ENCODE data around the gene BTBD16. TPM values are rescaled to one million over a fixed set of nuclear protein-coding genes. Genes with fewer than 3 reads are reported as not detected.

The BTBD16 gene
- polyA plus RNA-seq, 1 donor: 0.79 TPM

- DNase-seq: no peak
- Histone ChIP-seq H3K27me3 (ENCODE audit: control insufficient read depth, insufficient read depth, low read length) (no peaks in the 10 kb centered on the region), H3K4me1 (ENCODE audit: control insufficient read depth, insufficient read depth, low read length) (no peaks in the 10 kb centered on the region), H3K27ac (ENCODE audit: low read length) (no peak overlapping the region), H3K4me3 (ENCODE audit: low read length) (no peak overlapping the region), H3K36me3 (ENCODE audit: control insufficient read depth, insufficient read depth, low read length) (peaks cover 35% of the 10 kb centered on the region), H3K9me3 (ENCODE audit: control insufficient read depth, low read depth, low read length) (no peaks in the 10 kb centered on the region)
- WGBS (ENCODE audit: insufficient coverage, low lambda C conversion rate): 100% methylated on average over 1 of the region's 3 CpGs
These were observed 14.1 kb upstream of the BTBD16 start for GRCh38 chr10:122257041-122257440.

DNA sequence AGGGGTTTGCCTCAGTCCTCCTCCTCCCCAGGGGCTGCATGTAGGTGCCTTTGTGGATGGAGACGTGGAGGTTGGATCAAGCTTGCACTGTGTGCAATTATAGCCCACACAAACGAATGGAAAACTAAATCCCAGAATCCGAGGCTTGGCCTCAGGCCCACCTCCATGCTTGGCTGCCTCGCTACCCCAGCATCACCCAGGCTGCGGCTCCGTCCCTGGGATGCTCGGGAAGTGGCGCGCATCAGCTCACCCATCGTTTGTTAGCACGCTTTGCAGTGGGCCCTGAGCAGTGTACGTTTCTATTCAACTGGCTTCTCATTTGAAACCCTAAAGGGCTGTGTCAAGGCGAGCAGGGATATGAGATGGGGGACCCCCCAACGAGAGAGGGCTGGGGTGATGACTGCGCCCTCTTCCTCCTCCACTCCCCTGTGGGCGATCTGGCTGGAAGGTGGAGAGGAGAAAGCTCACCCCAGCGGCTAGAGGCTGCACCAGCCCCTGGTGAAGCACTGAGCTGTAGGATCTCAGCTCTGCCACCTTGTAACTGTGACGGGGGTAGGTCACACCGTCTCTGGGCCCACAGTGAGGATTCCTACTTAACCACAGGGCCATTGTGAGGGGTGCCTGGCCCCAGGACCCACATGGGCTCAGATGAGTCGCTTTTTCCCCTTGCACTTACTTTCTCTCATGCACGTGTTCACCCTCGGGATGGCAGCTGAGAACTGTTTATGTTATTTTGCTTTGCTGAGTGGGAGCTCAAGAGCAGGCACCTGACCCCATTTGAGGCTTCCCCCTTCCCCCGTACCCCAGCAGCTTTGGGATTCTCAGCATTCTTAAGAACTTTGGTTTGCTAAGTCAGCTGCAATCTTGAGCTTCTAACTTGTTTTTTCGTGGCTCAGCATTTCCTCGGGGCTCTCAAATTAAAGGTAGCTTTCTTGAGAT is 12.7 kb upstream of the BTBD16 start:
- H3K27ac ChIP-seq (ENCODE audit: low read length): no peak overlapping the region
- H3K4me3 ChIP-seq (ENCODE audit: low read length): no peak overlapping the region
- peak; percentile 17 to 22 for DNase-seq
- peaks cover 6% of the 10 kb centered on the region for H3K9me3 ChIP-seq (ENCODE audit: control insufficient read depth, low read depth, low read length)
- no peaks in the 10 kb centered on the region for H3K27me3 ChIP-seq (ENCODE audit: control insufficient read depth, insufficient read depth, low read length)
- H3K4me1 ChIP-seq (ENCODE audit: control insufficient read depth, insufficient read depth, low read length): no peaks in the 10 kb centered on the region
- no CpG with 5 or more reads among the region's 25 CpGs for WGBS (ENCODE audit: insufficient coverage, low lambda C conversion rate)
- peaks cover 25% of the 10 kb centered on the region for H3K36me3 ChIP-seq (ENCODE audit: control insufficient read depth, insufficient read depth, low read length)

DNA sequence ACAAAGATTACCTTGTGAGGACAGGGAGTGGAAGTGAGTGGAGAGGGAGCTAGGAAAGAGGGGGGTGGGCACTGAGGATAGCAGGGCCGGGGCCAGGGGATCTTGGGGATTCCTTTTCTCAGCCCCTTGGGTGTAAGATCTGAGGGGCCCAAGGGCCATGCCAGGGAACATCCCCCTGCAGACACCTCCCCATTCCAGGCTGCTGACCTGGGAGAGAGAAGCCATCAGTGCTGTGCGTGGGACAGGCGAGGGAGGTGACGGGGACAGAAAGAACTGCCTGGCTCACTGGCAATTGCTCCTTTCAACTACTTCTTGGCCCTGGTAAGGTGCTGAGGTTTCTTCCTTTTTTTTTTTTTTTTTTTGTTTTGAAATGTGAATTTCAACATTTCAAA is 12.0 kb upstream of the BTBD16 start:
- Histone ChIP-seq H3K27ac (ENCODE audit: low read length) (no peak overlapping the region), H3K27me3 (ENCODE audit: control insufficient read depth, insufficient read depth, low read length) (no peaks in the 10 kb centered on the region), H3K9me3 (ENCODE audit: control insufficient read depth, low read depth, low read length) (peaks cover 6% of the 10 kb centered on the region), H3K4me1 (ENCODE audit: control insufficient read depth, insufficient read depth, low read length) (peaks cover under 1% of the 10 kb centered on the region), H3K36me3 (ENCODE audit: control insufficient read depth, insufficient read depth, low read length) (peaks cover 19% of the 10 kb centered on the region), H3K4me3 (ENCODE audit: low read length) (no peak overlapping the region)
- no peak for DNase-seq
- 100% methylated on average over 1 of the region's 4 CpGs for WGBS (ENCODE audit: insufficient coverage, low lambda C conversion rate)

DNA sequence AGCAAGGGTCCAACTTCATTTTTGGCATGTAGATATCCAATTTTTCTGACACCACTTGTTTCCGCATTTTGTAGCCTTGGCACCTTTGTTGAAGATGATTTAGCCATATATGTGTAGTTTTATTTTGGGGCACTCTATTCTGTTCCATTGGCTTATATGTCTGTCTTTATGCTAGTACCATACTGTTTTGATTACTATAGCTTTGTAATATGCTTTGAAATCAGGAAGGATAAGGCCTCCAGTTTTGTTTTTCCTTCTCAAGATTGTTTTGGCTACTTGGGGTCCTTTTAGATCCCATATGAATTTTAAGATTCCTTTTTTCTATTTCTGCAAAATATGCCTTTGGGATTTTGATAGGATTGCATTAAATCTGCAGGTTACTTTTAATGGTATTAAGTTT is 9.5 kb upstream of the BTBD16 start:
- Histone ChIP-seq H3K27me3 (ENCODE audit: control insufficient read depth, insufficient read depth, low read length) (no peaks in the 10 kb centered on the region), H3K4me1 (ENCODE audit: control insufficient read depth, insufficient read depth, low read length) (peaks cover 17% of the 10 kb centered on the region), H3K36me3 (ENCODE audit: control insufficient read depth, insufficient read depth, low read length) (peaks cover 5% of the 10 kb centered on the region), H3K9me3 (ENCODE audit: control insufficient read depth, low read depth, low read length) (peaks cover 6% of the 10 kb centered on the region), H3K4me3 (ENCODE audit: low read length) (no peak overlapping the region), H3K27ac (ENCODE audit: low read length) (no peak overlapping the region)
- WGBS (ENCODE audit: insufficient coverage, low lambda C conversion rate): no CpG with 5 or more reads among the region's 1 CpG
- no peak for DNase-seq

GRCh38 chr10:122263971-122264370 is 7.1 kb upstream of the BTBD16 start:
- H3K4me1 ChIP-seq (ENCODE audit: control insufficient read depth, insufficient read depth, low read length): peaks cover 24% of the 10 kb centered on the region
- no peak overlapping the region for H3K27ac ChIP-seq (ENCODE audit: low read length)
- H3K27me3 ChIP-seq (ENCODE audit: control insufficient read depth, insufficient read depth, low read length): no peaks in the 10 kb centered on the region
- H3K36me3 ChIP-seq (ENCODE audit: control insufficient read depth, insufficient read depth, low read length): no peaks in the 10 kb centered on the region
- DNase-seq: no peak
- no CpG with 5 or more reads among the region's 1 CpG for WGBS (ENCODE audit: insufficient coverage, low lambda C conversion rate)
- H3K4me3 ChIP-seq (ENCODE audit: low read length): no peak overlapping the region
- peaks cover 6% of the 10 kb centered on the region for H3K9me3 ChIP-seq (ENCODE audit: control insufficient read depth, low read depth, low read length)

DNA sequence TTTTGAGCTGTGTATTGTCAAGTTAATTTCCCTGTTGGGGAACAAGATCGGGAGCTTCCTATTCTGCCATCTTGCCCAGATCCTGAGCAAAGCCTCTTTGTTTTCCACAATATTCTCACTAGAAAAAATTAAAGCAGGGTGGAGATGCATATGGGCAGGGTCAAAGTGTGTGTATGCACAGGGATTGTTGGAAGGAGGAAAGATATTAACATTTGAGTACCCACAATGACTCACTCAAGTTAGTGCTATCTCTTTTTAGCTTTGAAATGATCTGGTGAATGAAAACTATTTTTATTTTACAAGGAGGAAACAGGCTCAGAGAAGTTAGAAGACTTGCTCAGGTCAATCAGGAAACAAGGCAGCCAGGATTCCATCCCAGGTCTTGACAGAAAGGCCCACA is 6.7 kb upstream of the BTBD16 start:
- Histone ChIP-seq H3K27ac (ENCODE audit: low read length) (no peak overlapping the region), H3K4me3 (ENCODE audit: low read length) (no peak overlapping the region), H3K27me3 (ENCODE audit: control insufficient read depth, insufficient read depth, low read length) (no peaks in the 10 kb centered on the region), H3K4me1 (ENCODE audit: control insufficient read depth, insufficient read depth, low read length) (peaks cover 24% of the 10 kb centered on the region), H3K36me3 (ENCODE audit: control insufficient read depth, insufficient read depth, low read length) (no peaks in the 10 kb centered on the region), H3K9me3 (ENCODE audit: control insufficient read depth, low read depth, low read length) (peaks cover 6% of the 10 kb centered on the region)
- DNase-seq: peak; percentile 17 to 57
- WGBS (ENCODE audit: insufficient coverage, low lambda C conversion rate): no CpG with 5 or more reads among the region's 1 CpG

- Histone ChIP-seq H3K27ac (ENCODE audit: low read length) (no peak overlapping the region), H3K4me1 (ENCODE audit: control insufficient read depth, insufficient read depth, low read length) (peaks cover 24% of the 10 kb centered on the region)
- WGBS (ENCODE audit: insufficient coverage, low lambda C conversion rate): no CpG with 5 or more reads among the region's 8 CpGs
These were observed 6.2 kb upstream of the BTBD16 start for GRCh38 chr10:122264931-122265330.

DNA sequence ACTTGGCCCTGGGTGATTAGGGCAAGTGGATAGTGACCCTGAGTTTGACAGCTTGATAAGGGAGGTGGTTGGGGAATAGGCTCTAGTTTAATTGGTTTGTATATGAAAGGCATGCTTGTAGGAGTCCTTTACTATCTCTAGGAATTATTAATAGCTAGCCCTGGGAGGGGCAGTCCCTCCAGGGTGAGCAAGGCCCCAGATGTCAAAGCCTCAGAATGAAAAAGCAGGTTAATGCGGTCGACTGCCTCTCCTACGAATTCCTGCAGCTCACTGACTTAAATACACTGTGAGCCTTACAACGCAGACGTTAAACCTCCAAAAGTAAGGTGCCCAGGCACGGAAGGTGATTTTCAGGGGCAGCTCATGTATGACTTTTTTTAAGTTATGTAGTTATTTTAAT is 5.2 kb upstream of the BTBD16 start:
- H3K4me1 ChIP-seq (ENCODE audit: control insufficient read depth, insufficient read depth, low read length): peaks cover 24% of the 10 kb centered on the region
- H3K27ac ChIP-seq (ENCODE audit: low read length): no peak overlapping the region
- no peaks in the 10 kb centered on the region for H3K36me3 ChIP-seq (ENCODE audit: control insufficient read depth, insufficient read depth, low read length)
- H3K9me3 ChIP-seq (ENCODE audit: control insufficient read depth, low read depth, low read length): peaks cover 6% of the 10 kb centered on the region
- no CpG with 5 or more reads among the region's 6 CpGs for WGBS (ENCODE audit: insufficient coverage, low lambda C conversion rate)
- peak; percentile 35 to 54 for DNase-seq
- H3K27me3 ChIP-seq (ENCODE audit: control insufficient read depth, insufficient read depth, low read length): no peaks in the 10 kb centered on the region
- no peak overlapping the region for H3K4me3 ChIP-seq (ENCODE audit: low read length)

More at GRCh38 chr10:122264931-122265330, 6.2 kb upstream of the BTBD16 start:
- DNase-seq: no peak
- Histone ChIP-seq H3K4me3 (ENCODE audit: low read length) (no peak overlapping the region), H3K27me3 (ENCODE audit: control insufficient read depth, insufficient read depth, low read length) (no peaks in the 10 kb centered on the region), H3K36me3 (ENCODE audit: control insufficient read depth, insufficient read depth, low read length) (no peaks in the 10 kb centered on the region), H3K9me3 (ENCODE audit: control insufficient read depth, low read depth, low read length) (peaks cover 6% of the 10 kb centered on the region)

DNA sequence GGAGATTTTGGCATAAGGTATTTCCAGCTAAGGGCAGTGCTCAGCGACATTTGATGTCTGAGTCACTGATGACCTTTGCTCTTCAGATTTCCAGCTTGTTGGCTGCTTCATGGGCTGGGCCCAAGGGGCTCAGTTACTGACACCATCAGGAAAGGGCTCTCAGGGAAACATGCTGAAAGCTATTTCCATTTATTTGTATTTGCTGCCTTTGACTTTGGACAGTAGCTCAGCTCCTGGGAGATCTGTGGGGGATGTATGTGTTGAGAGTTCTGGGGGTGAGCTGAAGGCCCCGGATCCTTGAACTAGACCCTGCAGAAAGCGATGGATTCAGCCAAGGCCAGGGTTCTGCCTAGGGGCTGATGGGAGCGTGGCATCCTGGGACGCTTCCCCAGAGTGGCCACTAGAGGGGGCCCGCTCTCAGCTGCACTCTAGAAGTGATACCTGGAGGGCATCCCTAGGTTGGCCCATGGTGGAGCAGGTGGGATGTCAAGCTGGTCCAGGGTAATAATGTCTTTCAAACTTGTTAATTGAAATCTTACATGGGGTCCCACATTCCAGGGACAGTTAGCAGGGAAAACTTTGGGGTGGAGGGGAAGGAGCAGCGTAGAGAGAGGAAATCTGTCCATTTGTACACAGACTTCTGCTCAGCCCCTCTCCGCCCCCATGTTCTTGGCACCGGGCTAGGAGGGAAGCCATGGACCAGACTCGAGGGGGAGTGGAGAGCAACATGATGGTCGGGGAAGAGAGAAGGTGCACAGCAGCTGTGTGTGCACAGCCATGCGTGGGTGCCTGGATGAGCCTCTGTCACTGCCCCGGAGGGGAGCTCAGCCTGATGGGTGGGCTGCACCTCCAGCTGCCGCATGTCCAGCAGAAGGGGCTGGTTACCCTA is 3.0 kb upstream of the BTBD16 start:
- Histone ChIP-seq H3K4me3 (ENCODE audit: low read length) (no peak overlapping the region), H3K27ac (ENCODE audit: low read length) (no peak overlapping the region), H3K27me3 (ENCODE audit: control insufficient read depth, insufficient read depth, low read length) (no peaks in the 10 kb centered on the region), H3K4me1 (ENCODE audit: control insufficient read depth, insufficient read depth, low read length) (peaks cover 24% of the 10 kb centered on the region), H3K9me3 (ENCODE audit: control insufficient read depth, low read depth, low read length) (peaks cover 2% of the 10 kb centered on the region), H3K36me3 (ENCODE audit: control insufficient read depth, insufficient read depth, low read length) (no peaks in the 10 kb centered on the region)
- DNase-seq: peak; percentile 56 to 83
- WGBS (ENCODE audit: insufficient coverage, low lambda C conversion rate): 100% methylated on average over 1 of the region's 14 CpGs

- H3K4me1 ChIP-seq (ENCODE audit: control insufficient read depth, insufficient read depth, low read length): peaks cover 22% of the 10 kb centered on the region
- no peaks in the 10 kb centered on the region for H3K36me3 ChIP-seq (ENCODE audit: control insufficient read depth, insufficient read depth, low read length)
- no peaks in the 10 kb centered on the region for H3K9me3 ChIP-seq (ENCODE audit: control insufficient read depth, low read depth, low read length)
- H3K27me3 ChIP-seq (ENCODE audit: control insufficient read depth, insufficient read depth, low read length): no peaks in the 10 kb centered on the region
- H3K4me3 ChIP-seq (ENCODE audit: low read length): no peak overlapping the region
- WGBS (ENCODE audit: insufficient coverage, low lambda C conversion rate): no CpG with 5 or more reads among the region's 10 CpGs
- no peak for DNase-seq
- no peak overlapping the region for H3K27ac ChIP-seq (ENCODE audit: low read length)
These were observed 1.9 kb upstream of the BTBD16 start for GRCh38 chr10:122269059-122269687.
